MM.1S (cell line): ENCODE data around the gene ZBTB17.

Source experiments
- CTCF ChIP-seq: fragments of 300-600 bp; sonication (generic); IDR thresholded peaks from 2 replicates; pipeline ENCODE4 v1.5.1; 2016; ENCODE audit warnings: antibody characterized with exemption, low read length, mixed read lengths
- EZH2 ChIP-seq: fragments of 300-600 bp; sonication (generic); optimal IDR thresholded peaks from 2 replicates; pipeline ENCODE3; 2017; ENCODE audit warnings: low read depth, mild to moderate bottlenecking, antibody characterized with exemption, low read length, mixed read lengths

- TF ChIP-seq CTCF (no peak), EZH2 (no peak)
Observed at GRCh38 chr1:15972409-15972808, 3.5 kb downstream of the ZBTB17 start.
